ENCODE measurements around the gene KRTAP4-3. TPM values are rescaled to one million over a fixed set of nuclear protein-coding genes. Genes with fewer than 3 reads are reported as not detected.
"Not testable (repeated sequence)": the region's sequence is repeated elsewhere in the genome, so short reads cannot be mapped to it uniquely, and the experiment has no call there.

The KRTAP4-3 gene
- total RNA-seq, 1 donor from 2014 or later: not detected

DNA sequence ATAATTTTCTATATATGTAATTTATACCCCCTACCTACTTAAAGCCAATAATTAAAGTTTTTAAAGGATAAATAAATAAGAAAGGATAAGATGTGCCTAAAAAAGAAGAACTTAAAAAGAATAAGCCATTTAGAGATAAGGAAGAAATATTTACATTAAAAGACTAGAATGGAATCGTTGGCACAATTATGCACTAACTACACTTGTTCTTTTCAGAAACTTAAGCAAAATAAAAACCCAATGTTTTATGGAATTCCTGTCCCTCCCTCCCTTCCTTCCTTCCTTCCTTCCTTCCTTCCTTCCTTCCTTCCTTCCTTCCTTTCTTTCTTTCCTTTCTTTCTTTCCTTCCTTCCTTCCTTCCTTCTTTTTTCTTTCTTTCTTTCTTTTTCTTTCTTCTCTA, 23.2 kb downstream of the KRTAP4-3 start:
- no peak for TF ChIP-seq CTCF (IDR thresholded peaks at IDR 0.05; ENCODE audit: unreplicated experiment)
- Mint-ChIP-seq H3K36me3 (ENCODE audit: insufficient read depth) (peaks cover 4% of the 10 kb centered on the region), H3K4me3 (ENCODE audit: low read depth) (no peak overlapping the region), H3K27me3 (peaks cover 7% of the 10 kb centered on the region), H3K27ac (no peak overlapping the region), H3K9me3 (ENCODE audit: low read depth) (peaks cover 20% of the 10 kb centered on the region), H3K4me1 (ENCODE audit: low read depth) (no peaks in the 10 kb centered on the region)
- DNase-seq (ENCODE audit: low spot score, unreplicated experiment): no peak

- no peak for DNase-seq (ENCODE audit: low spot score, unreplicated experiment)
- no peak for TF ChIP-seq CTCF (IDR thresholded peaks at IDR 0.05; ENCODE audit: unreplicated experiment)
- Mint-ChIP-seq H3K27me3 (peaks cover 3% of the 10 kb centered on the region), H3K4me3 (ENCODE audit: low read depth) (no peak overlapping the region), H3K4me1 (ENCODE audit: low read depth) (no peaks in the 10 kb centered on the region), H3K36me3 (ENCODE audit: insufficient read depth) (peaks cover 4% of the 10 kb centered on the region), H3K9me3 (ENCODE audit: low read depth) (peaks cover 36% of the 10 kb centered on the region), H3K27ac (no peak overlapping the region)
These were observed 26.7 kb downstream of the KRTAP4-3 start for GRCh38 chr17:41141361-41141760.

- no peak for TF ChIP-seq CTCF (IDR thresholded peaks at IDR 0.05; ENCODE audit: unreplicated experiment)
- peaks cover 3% of the 10 kb centered on the region for H3K27me3 Mint-ChIP-seq
- no peak within 1 kb of the TSS for H3K27ac Mint-ChIP-seq
- DNase-seq (ENCODE audit: low spot score, unreplicated experiment): no peak
- peaks cover 4% of the 10 kb centered on the region for H3K36me3 Mint-ChIP-seq (ENCODE audit: insufficient read depth)
- H3K4me1 Mint-ChIP-seq (ENCODE audit: low read depth): no peaks in the 10 kb centered on the region
- H3K9me3 Mint-ChIP-seq (ENCODE audit: low read depth): peaks cover 36% of the 10 kb centered on the region
- no peak within 1 kb of the TSS for H3K4me3 Mint-ChIP-seq (ENCODE audit: low read depth)
These were observed 27.5 kb downstream of the KRTAP4-3 start, which contains the start of gene KRTAP4-6 for GRCh38 chr17:41140360-41141131. TSS of gene KRTAP4-6 (minus strand) at chr17:41140544. CDS start at chr17:41140487, 57 bp downstream.

DNA sequence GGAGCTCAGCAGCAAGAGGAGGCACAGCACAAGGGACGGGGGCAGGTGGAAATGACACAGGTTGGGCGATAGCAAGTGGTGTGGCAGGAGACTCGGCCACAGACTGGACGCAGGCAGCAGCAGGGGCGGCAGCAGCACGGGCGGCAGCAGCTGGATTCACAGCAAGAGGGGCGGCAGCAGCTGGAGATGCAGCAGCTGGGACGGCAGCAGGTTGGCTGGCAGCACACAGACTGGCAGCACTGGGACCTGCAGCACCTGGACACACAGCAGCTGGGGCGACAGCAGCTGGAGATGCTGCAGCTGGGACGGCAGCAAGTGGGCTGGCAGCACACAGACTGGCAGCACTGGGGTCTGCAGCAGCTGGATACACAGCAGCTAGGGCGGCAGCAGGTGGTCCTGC, 28.2 kb downstream of the KRTAP4-3 start:
- DNase-seq (ENCODE audit: low spot score, unreplicated experiment); H3K4me3 Mint-ChIP-seq (ENCODE audit: low read depth); H3K36me3 Mint-ChIP-seq (ENCODE audit: insufficient read depth); H3K4me1 Mint-ChIP-seq (ENCODE audit: low read depth); H3K27ac Mint-ChIP-seq; H3K27me3 Mint-ChIP-seq: not testable (repeated sequence)
- H3K9me3 Mint-ChIP-seq (ENCODE audit: low read depth): peaks cover 36% of the 10 kb centered on the region

- Mint-ChIP-seq H3K36me3 (ENCODE audit: insufficient read depth) (no peaks in the 10 kb centered on the region), H3K27ac (no peak overlapping the region), H3K4me1 (ENCODE audit: low read depth) (no peaks in the 10 kb centered on the region), H3K9me3 (ENCODE audit: low read depth) (peaks cover 15% of the 10 kb centered on the region), H3K27me3 (no peaks in the 10 kb centered on the region), H3K4me3 (ENCODE audit: low read depth) (no peak overlapping the region)
- DNase-seq (ENCODE audit: low spot score, unreplicated experiment): no peak
- no peak for TF ChIP-seq CTCF (IDR thresholded peaks at IDR 0.05; ENCODE audit: unreplicated experiment)
These were observed 33.9 kb downstream of the KRTAP4-3 start for GRCh38 chr17:41133880-41134735.

All from progenitor cell of endocrine pancreas (in vitro differentiated cells).